GM18858 (cell line): ENCODE data around the gene LAP3.
"Not testable (repeated sequence)": the region's sequence is repeated elsewhere in the genome, so short reads cannot be mapped to it uniquely, and the experiment has no call there.

Experiments
- ATAC-seq: cut with Tn5 transposase; IDR thresholded peaks from one replicate; pipeline ENCODE4 v1.9.1; 2021; ENCODE audit not compliant: unreplicated experiment

The LAP3 gene

DNA sequence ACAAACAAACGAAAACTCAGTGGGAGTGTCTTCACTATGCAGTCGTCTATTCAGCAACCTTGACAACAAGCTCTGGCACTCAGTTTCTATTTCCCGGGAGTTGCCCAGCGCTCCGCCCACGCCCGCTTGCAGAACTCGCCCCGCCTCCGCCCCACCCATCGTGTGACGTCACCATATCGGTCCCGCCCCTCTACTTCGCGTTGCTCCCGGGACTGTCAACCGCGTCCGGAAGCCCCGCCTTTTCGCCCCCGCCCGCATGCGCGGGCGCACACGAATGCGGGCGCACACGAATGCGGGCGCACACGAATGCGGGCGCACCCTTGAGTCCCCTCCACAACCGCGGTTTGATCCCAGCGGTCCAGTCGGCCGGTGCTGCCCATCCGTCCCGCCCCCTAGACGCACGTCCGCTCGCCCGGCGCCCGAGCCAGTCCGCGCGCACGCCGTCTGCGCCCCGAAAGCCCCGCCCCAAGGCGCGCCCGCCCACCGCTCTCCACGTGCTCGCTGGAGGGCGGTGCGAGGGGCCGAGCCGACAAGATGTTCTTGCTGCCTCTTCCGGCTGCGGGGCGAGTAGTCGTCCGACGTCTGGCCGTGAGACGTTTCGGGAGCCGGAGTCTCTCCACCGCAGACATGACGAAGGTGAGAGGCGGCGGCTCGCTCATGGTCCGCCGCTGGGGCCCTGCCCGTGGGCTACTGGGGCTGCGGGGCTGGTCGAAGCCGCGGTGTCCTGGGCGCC is at the start of gene LAP3:
Gene LAP3, plus strand, starts transcription at position 267 of the 733 bp plus-strand sequence. Its CDS starts 268 bp downstream, at position 535.
- ATAC-seq, result peak; percentile 71

DNA sequence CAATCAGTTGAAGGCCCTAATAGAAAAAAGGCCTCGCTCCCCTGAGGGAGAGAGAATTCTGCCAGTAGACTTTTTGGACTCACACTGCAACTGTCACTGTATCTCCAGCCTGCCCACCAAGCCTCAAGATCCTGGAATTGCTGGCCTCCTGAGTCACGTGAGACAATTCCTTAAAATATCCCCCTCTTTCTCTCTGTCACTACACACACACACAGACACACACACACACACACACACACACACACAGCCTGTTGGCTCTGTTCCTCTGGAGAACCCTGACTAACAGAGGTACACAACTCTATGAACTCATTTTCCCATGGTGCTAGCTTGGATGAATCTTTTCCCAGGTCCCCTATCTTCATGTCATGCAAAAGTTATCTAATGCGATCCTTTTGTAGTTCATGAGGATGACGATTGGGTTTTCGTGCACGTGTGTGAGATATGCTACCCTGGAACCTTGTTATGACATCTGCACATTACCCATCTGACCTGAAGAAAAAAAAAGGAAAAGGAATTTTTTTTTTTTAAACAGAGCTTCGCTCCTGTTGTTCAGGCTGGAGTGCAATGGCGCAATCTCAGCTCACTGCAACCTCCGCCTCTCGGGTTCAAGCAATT is 48.3 kb upstream of the LAP3 start:
- ATAC-seq, result no peak

DNA sequence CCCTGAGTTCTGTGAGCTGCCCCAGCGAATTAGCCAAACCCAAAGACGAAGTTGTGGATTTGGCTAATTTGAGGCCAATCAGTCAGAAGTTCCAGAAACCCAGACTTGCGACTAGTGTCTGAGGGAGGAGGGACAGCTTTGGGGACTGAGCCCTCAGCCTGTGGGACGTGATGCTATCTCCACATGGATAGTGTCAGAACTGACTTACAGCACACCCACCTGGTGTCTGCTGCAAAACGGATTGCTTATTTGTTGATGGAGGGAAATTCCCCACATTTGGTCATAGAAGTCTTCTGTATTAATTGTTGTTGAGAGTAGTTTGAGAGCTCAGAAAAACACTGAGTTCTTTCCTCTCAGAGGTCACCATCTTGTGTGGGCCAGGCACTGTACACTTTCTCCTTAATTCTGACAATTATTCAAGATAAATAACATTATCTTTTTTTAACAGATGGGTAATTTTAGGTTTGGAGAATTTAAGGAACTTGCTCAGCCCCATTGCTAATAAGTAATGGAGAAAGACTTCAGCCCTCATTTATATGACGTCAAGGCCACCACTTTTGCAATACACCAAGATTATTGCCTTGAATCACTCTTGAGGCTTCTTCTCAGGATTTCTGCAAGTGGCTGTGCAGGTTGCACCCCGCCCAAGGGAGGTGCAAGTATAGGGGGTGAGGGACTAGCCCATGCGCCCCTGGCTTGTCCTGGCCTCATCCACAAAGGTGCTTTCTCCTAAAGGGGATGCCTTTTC is 45.3 kb upstream of the LAP3 start:
- ATAC-seq, result no peak

DNA sequence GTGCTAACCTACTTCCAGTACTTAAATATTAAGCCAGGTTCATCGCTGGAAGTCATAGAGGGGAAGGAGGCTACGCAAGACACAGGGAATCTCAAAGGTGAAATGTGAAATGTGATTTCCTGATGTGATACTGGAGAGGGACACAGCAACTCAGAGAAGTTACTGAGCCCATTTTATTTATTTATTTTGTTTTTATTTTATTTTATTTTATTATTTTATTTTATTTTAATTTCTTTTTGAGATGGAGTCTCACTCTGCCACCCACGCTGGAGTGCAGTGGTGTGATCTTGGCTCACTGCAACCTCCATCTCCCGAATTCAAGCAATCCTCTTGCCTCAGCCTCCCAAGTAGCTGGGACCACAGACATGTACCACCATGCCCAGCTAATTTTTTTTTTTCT is 42.3 kb upstream of the LAP3 start:
- ATAC-seq, result no peak

DNA sequence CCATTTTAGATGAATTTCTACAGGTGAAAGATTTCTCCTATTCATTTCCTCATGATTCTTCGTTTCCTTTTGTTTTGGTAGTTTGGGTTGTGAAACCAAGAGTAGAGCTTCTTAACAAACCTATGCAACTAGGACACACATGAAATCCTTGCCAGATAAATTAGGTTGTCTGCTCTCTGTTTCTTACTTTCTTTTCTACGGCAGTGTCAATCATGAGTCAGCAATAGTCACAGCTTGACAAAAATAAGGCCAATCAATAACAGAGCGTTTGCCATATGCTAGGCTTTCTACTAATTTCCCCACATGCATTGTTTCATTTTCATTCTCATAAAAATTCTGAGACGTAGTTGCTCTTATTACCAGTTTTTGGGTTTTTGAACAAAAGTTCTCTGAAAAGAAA is 41.8 kb upstream of the LAP3 start:
- no peak for ATAC-seq

DNA sequence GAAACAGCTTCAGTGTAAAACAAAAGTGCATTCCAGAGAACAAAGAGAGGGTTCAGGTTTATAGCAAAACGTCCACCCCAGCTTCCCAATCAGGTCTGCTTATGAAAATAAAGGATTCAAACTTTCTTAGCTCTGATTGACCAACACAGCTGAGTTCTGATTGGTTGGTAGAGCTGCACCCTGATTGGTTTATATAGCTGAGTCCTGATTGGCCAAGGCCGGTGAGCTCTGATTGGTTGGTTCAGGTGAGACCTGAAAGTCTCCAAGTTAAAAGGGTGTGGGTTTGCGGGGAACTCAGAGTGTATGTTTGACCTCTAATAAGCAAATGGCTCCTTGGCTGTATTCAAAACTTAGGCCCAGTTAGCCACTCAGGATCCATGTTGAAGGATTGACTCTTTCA is 41.1 kb upstream of the LAP3 start:
- ATAC-seq, result no peak

DNA sequence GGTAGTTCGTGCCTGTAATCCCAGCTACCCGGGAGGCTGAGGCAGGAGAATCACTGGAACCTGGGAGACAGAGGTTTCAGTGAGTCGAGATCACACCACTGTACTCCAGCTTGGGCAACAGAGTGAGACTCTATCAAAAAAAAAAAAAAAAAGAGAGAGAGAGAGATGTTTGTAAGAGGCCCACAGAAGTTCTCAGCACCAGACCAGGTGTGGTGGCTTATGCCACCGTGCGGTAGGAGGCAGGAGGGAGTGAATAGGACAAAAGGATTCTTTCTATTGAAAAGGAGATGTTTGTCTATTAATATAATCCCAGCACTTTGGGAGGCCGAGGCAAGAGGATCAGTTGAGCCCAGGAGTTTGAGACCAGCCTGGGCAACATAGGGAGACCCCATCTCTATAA is 39.9 kb upstream of the LAP3 start:
- ATAC-seq, result not testable (repeated sequence)

DNA sequence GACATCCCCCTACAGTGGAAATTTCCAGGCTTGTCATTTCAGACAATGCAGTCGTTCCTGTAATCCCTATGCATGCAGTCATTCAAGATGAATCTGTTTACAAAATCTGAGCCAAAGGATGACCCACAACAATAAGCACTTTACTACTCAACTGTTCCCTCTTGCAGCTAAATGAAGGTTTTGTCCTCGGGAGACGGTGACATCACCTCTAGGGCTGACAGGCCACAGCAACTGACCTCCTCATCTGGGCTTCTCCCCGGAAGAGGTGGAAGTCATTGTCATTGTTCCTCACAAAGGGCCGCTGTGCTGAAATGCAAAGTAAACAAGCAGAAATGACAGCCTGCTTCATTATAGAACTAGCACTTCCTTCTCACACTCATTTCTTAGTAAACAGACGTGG is 32.8 kb upstream of the LAP3 start:
- no peak for ATAC-seq

DNA sequence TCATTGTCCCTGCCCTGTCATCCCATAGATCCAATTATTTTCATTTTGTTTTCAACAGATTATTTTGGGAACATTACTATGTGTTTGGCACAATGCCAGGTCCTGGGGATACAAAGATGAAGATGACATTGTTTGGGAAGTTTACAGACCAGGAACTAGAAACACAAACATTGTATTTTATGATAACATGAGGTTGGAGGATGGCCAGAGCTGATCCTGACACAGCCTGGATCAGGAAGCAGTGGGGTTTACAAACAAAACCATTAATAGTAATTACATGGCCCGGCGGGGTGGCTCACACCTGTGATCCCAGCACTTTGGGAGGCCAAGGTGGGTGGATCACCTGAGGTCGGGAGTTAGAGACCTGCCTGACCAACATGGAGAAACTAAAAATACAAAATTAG is 32.2 kb upstream of the LAP3 start:
- ATAC-seq, result no peak

DNA sequence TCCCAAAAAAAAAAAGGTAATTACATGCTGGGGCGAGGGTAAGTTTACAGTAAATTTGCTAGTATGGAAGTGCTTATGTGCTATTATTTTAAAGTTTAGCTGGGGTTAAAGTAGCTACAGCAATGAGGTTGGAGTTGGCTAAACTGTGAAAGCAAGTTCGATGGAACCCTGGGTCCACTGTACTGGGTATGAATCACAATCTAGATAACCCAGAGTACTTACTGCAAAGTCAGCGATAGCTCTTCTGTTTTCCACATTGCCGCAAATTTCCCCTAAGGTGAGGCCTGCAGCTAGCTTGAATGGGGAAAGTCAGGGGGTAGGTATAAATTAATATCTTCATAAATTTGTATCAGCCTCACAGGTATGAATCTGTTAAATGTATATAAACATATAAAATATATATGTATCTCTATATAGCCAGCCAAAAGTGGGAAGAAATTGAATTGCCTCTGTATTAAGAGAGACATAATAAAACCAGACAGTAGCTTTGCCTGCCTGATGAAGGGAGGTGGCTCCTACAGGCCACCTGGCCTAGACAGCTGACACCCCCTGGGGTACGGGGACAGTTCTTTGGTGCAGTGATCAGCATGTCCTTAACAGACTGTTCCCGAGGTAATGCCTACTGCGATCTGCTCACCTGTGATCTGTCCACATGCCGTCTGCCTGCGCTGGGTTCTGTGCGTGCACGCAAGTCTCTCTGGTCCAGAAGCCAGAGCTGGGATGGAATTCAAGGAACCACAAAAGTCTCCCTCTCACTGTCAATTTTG is 31.4 kb upstream of the LAP3 start:
- no peak for ATAC-seq

DNA sequence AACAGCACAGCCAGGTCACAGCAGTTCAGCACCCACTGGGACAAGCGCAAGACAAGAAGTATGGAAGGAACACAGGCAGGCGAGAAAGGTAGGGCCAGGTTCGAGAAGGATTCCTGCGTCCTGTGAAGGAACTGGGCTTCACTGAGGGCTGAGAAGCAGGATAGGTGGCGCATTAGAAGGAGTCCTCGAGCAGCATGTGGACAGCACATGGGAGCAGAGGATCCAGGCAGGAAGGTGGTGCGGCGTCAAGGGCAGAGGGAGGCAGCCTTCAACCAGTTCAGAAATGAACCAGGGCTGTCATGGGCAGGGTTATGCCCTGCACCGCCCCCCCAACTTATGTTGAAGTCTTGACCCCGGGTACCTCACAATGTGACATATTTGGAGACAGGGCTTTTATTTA is 30.8 kb upstream of the LAP3 start:
- ATAC-seq, result no peak

DNA sequence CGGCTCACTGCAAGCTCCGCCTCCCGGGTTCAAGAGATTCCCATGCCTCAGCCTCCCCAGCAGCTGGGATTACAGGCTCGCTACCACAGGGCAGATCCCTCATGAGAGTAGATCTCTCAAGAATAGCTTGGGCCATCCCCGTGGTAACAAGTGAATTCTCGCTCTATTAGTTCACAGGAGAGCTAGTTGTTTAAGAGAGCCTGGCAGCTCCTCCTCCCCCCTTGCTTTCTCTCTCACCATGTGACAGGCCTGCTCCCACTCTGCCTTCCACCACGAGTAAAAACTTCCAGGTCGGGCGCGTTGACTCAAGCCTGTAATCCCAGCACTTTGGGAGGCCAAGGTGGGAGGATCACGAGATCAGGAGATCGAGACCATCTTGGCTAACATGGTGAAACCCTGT is 30.3 kb upstream of the LAP3 start:
- ATAC-seq, result no peak

DNA sequence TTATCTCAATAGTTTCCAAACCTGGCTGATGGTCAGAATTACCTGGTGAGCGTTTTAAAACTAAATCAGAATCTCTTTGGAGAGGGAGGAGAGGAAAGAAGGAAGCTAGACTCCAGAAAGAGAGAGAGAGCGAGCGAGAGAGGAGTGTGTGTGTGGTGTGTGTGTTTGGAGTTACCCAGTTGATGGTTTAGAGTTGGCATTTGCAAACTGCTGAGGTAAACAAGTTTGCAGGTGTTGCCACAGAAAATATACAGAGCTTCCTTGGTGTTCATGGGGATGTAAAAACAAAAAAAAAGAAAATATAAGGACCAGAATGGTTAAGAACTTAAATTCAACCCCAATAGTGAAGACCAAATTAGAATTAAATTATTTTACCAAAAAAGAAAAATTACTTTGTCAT is 26.4 kb upstream of the LAP3 start:
- ATAC-seq, result no peak

DNA sequence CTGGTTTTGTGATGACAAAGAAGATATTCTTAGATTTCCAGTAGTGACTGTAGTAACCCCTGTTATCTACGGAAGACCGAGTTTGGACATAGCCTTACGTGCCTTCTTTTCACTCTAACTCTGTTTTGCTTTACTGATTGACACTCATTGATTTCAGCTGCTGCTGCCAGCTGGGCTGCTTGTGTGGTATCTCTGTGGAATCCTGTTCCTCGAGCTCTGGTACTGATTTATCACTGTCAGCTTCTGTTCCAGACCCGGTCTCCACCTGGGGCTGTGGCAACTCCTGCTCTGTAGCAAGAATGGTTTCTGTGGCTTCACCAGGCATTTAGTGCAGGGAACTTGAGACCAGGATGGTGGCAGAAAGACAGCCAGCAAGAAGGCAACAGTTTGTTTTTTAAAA is 24.6 kb upstream of the LAP3 start:
- no peak for ATAC-seq

DNA sequence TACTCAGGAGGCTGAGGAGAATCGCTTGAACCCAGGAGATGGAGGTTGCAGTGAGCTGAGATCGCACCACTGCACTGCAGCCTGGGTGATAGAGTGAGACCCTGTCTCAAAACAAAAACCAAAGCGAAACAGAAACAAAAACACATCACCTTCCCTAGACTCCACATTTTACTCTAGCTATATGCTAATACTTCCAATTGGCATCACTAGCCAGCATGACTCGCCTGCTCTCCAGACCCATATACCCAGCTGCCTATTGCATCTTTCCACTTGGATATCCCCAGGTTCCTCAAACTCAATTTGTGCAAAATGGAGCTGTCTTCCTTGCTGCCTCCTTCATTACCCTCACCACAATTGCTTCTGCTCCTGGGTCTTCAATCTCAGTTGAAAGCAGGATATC is 22.4 kb upstream of the LAP3 start:
- ATAC-seq, result no peak

DNA sequence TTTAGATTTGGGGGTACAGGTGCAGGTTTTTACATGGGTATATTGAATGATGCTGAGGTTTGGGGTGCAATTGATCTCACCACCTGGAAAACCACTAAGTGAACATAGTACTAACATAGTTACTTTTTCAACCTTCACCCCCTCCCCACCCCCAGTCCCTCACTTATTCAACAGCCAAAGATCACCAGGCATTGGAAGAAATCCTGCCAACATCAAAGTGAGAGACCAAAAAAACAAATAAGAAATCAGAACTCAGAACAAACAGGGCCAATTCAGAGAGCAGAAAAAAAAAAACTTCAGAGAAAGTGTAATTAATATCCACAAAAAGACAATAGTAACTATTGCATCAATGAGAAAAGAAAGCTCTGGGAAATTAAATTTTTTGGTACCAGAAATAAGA is 20.5 kb upstream of the LAP3 start:
- ATAC-seq, result no peak

DNA sequence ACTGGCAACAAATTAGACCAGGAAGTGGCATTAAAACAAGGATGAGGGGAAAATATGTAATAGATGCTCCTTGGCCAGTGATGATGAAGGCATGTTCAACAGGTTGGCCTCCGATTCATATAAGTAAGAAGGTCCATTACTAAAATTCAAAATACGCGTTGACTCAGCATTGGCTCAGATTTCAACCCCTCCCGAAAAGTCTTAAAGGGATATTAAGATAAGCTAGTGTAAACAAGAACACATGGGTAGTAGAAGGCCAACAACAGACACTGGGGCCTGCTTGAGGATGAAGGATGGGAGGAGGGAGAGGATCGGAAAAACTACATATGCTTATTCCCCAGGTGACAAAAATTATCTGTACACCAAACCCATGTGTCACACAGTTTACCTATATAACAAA is 19.1 kb upstream of the LAP3 start:
- no peak for ATAC-seq

DNA sequence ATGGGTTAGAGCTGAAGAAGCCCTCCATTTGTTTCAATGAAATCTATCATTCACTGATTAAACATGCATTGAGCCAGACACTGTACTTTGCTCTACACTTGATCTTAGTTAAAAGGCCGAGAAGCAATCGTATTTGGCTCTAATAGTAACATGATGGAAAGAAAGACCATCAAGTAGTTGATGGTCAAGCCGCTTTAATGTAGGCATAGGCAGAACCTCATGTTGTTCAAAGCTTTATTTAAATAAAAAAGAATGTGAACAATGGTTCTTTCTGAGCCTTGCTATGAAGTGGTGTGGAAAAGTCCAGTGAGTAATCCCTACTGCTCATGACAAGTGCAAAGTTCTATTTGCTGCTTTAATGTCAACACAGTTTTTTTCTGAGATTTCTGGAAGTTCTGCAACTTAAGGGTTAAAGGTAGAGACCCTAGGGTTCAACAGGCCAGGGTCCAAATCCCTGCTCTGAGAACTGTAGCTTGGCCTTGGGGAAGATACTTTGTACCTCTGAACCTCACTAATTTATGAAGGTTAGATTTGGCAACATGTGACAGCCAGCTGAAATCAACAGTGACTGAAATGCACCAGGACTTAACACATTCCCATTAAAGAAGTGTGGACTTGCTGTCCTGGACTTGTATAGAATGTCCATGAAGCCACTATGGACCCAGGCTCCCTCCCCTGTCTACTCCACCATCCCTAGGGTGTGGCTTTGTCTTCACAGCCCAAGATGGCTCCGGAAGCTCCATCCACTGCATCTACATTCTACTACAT is 17.9 kb upstream of the LAP3 start:
- no peak for ATAC-seq

DNA sequence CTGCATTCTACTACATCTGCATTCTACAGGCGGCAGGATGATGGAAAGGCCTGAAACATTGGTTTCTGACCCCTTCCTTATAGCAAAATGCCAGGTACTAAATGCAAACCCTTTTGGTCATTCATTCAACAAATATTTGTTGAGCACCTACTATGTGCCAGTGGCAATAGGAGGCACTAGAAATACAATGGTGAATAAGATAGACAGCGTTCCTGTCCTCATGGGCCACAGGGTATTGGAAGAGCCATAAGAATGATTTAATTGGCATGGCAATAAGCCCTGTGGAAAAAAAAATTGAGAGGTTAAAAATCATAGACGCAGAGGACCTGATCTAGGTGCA is 17.3 kb upstream of the LAP3 start:
- no peak for ATAC-seq

DNA sequence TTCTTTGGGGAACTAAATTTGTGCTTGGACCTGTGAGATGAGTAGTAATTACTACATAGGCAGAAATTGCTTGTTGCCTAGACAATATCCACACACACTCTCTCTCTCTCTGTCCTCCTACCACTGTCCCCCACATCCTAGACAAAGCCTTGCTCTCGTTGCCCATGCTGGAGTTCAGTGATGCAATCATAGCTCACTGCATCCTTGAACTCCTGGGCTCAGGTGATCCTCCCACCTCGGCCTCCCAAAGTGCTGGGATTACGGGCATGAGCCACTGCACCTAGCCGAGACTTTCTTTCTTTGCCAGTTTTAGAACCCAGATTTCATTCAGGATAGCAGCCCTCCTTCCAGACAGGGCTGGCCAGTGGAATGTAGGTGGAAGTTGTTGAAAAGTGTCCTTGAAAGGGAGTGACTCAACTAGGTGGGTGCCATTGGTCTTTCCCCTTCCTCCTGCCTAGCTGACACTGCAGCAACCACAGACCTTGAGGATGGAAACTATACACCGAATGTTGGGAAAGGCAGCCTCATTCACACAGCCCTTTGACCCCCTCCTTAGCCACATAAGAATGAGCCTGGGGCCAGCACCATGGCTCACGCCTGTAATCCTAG is 16.8 kb upstream of the LAP3 start:
- ATAC-seq, result no peak
